8988T (cell line): Measurements from ENCODE around the gene BEND3.
"Not testable (repeated sequence)": the region's sequence is repeated elsewhere in the genome, so short reads cannot be mapped to it uniquely, and the experiment has no call there.

ENCODE experiments used
- DNase-seq: peaks from one replicate; pipeline ENCODE4 v3.0.0; 2011

The BEND3 gene

GRCh38 chr6:107026965-107027364 is 88.3 kb downstream of the BEND3 start:
- no peak for DNase-seq

- DNase-seq = no peak
Measured at GRCh38 chr6:107021446-107022185, 93.7 kb downstream of the BEND3 start.

- DNase-seq = no peak
Measured at GRCh38 chr6:107020239-107020638, 95.1 kb downstream of the BEND3 start.

- DNase-seq = not testable (repeated sequence)
Measured at GRCh38 chr6:107019628-107020027, 95.7 kb downstream of the BEND3 start.

GRCh38 chr6:107019047-107019446 is 96.3 kb downstream of the BEND3 start:
- DNase-seq = no peak
